ENCODE results near the gene PRR27.

- TF ChIP-seq CTCF (IDR thresholded peaks at IDR 0.05) (no peak), POLR2A (IDR thresholded peaks at IDR 0.05) (no peak)
Observed at GRCh38 chr4:70177090-70177489, 23.1 kb downstream of the PRR27 start.
